HG02798 (cell line): ENCODE measurements around the gene OR12D1.
"Not testable (repeated sequence)": the region's sequence is repeated elsewhere in the genome, so short reads cannot be mapped to it uniquely, and the experiment has no call there.

Experiments used
- ATAC-seq: cut with Tn5 transposase; IDR thresholded peaks from one replicate; pipeline ENCODE4 v1.9.1; 2021; ENCODE audit warnings: mild to moderate bottlenecking; ENCODE audit not compliant: unreplicated experiment, poor library complexity

OR12D1 gene

DNA sequence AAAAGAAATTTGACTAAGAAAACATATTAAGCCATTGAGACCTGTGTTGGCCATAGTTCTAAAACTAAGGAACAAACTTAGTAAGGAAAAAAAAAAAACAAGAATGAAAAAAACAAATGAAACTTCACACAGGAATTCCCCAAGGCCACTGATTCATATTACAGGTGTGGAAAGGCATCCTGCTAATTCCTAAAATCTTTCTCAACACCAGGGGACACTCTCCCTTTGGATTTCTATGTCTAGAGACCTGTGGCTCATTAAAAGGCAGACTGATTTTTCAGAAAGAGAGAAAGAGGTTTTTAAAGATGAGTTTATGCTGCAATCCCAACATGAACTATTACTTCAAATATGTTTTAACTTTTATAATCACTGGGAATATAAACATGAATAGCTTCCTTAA, at the start of gene OR12D1:
TSS of gene OR12D1 (plus strand) at position 341 of the 400 bp plus-strand sequence.
- ATAC-seq, result no peak

DNA sequence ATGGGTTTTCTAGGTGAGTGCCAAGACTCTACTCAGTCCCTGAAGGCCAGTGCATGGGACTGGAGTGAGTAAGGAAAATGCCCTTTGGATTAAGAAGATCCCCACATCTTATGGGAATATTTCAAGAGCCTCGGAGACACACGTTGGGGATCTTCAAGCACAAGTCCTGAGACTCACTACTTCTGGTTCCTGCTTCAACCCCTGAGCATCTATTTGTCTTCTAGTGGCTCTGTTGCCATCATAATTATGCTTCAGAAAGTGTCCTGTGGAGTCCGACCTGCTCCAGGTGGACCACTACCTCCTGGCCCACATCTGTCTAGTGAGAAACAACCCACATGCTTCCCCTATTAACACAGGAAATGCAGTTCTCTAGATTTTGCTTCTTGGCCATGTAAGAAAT, 46.0 kb upstream of the OR12D1 start, which contains the start of gene OR5V1:
TSS of gene OR5V1 (minus strand) at position 101 of the 400 bp plus-strand sequence. CDS start 12,670 bp downstream, outside the sequence.
- ATAC-seq, result no peak

DNA sequence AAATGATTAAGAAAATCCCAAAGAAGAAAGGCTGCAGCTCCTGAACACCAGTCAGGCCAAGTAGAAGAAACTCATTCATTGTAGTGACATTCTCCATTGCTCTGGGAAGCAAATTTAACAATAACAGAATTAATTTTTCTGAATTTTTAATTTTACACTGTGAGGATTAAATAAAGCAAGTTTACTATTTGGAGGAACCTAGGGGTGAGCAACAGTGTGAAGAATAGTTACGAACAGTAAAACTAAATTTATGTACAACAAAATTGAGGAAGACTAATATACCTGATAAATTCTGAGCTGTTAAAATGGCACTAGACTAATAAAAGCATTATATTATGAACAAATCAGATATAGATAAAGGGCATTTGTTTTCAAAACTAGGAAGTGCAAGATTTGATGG, 39.5 kb upstream of the OR12D1 start, which contains the start of gene OR12D3:
TSS of gene OR12D3 (minus strand) at position 101 of the 400 bp plus-strand sequence. CDS start at position 97, 4 bp downstream.
- no peak for ATAC-seq

DNA sequence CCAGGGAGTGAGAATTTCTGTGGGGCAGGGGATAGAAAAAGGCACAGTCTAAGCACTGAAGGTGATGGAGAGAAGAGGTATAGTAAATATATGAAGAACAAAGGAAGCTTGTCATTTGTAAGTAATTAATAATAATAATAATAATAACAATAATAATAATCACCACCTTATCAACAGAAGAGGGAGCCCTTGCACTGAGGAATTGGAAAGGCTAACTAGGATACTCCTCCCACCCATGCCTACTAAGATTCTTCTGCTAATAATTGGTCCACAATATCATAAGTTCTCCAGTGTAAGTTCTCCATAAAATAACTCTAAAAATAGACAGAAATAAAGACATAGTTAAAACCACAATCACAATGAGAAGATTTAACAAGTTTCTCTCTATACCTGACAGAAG, 38.7 kb upstream of the OR12D1 start:
- ATAC-seq, result no peak

DNA sequence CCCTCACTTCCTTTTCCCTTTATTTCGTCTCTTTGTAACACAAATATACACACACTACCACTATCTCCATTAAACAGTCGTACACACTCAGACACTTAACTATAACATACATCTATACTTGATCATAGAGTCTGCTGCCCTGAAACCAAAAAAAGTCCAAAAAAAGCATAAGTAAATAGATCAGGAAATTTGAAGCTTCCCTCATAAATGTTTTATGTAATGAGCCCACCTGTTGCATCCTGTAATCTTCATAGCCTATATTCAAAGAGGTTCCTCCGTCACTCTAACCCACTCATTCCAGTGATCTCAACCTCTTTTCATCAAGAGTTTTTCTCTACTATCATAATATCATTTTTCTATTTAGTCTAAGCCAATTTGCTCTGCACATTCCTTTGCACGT, 26.2 kb upstream of the OR12D1 start:
- ATAC-seq, result no peak

DNA sequence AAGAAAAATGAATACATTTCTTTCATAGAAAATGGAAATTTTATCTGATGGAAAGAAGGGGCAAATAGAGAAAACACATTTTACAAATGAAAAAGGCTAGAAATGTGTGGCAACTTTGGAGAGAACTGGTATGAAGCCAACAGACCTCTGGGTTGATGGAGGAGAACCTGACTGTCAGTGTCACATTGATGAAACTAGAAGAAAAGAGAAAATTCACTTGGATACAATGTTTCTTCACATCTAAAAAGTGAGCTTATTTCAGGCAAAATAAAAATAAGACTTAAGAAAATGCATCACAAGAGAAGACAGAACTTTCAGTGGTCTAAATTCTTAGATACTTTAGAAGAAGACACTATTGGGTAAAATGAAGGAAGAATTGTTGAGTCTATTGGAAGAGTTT, 19.4 kb upstream of the OR12D1 start, which contains the start of gene OR12D2:
TSS of gene OR12D2 (plus strand) at position 301 of the 400 bp plus-strand sequence. CDS start 1,069 bp downstream, outside the sequence.
- ATAC-seq, result no peak

DNA sequence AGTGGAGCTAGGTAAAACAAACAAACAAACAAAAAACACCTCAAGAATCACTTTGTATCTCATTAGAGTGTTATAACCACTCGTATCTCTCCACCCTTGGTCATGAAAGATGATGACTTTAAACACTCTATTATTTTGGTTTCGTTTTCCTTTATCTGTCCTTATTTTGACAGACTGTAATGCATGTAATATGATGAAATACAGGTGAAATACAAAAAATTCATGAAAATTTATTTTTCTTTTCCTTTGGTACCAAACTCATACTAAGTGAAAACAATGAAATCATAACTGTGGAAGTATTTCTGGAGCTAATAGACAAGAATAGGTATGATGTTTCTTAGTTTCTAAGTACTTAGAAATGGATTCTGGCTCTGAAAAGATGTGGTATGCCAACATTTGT, 15.2 kb upstream of the OR12D1 start:
- ATAC-seq, result no peak

DNA sequence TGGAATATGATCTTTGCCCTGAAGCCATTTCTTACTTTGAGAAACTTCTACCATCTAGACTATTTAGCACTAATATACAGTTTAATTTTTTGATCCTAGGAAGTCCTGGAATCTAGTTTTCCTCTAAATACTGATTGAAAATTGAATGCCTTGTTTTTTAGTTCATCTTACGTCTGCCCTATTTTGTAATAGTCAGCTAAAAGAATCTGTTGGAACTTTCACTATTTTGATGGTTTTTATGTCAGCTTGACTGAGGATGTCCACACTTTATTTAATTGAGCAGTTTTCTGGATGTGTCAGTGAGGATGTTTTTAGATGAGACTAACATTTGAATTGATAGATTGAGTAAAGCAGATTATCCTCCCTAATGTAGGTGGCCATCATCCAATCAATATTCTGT, 10.9 kb upstream of the OR12D1 start:
- ATAC-seq, result no peak

DNA sequence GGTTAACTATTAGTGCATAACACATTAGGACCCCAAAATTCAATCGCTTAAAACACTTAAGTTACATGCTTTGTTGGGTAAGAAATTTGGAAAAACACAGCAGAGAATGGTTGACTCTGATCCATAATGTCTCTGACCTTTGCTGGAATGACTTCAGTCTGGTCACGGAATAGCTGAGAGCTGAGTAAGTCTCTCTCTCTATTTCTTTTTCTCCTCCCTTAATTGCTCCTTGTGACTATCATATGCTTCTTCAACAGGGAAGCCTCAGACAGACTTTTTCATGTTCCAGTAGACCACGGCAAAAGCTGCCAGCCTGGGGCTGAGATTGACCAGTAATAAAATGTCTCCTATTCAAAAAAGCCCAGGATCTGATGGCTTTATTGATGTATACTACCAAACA, 4.8 kb downstream of the OR12D1 start:
- no peak for ATAC-seq

DNA sequence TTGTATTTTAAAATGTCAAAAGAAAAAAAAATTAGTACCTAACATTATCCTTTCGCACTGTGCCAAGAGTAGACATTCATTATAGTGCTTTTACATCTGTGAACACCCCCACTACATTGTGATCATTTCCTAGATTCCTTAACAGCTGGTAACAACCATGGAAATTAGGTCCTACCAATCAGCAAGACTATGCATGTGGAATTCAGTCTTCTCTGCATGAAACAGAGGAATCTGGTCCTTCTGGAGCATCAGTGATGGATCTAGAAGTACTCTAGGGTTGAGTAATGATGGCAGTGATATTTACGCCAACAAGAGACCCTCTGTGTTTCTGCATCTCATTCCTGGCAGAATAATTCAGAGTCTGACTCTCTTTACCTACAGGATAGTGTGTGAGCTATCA, 9.4 kb downstream of the OR12D1 start:
- ATAC-seq, result no peak

DNA sequence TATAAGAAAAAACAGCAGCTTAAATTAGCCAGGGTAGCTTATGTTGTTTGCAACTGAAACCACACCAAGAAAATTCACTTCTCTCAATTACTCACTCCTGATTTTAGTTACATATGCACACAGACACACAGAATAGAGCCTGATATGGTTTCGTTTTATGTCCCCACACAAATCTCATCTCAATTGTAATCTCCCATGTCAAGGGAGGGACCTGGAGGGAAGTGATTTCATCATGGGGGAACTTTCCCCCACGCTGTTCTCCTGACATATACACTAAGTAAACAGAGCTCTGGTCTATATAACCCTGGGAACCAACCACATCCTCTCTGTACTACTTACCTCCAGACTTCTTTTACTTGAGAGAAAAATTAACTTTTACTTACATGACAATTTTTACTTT, 9.8 kb downstream of the OR12D1 start:
- no peak for ATAC-seq

DNA sequence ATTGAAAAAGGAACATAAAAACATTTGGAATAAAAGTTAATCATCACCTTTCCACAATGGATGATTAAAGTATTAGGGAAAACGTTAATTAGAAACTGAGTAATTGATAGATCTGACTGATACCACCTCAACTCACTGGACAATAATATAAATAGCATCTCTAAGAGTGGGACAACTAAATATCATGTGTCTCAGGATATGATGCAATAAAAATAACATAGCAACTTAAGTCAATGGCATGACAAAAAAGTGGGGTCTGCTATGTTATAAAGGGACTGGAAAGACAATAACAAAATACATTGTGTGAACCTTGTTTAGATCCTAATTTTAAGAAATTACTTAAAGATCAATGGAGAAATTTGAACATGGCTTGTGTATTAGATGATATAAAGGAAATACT, 10.3 kb downstream of the OR12D1 start:
- no peak for ATAC-seq

DNA sequence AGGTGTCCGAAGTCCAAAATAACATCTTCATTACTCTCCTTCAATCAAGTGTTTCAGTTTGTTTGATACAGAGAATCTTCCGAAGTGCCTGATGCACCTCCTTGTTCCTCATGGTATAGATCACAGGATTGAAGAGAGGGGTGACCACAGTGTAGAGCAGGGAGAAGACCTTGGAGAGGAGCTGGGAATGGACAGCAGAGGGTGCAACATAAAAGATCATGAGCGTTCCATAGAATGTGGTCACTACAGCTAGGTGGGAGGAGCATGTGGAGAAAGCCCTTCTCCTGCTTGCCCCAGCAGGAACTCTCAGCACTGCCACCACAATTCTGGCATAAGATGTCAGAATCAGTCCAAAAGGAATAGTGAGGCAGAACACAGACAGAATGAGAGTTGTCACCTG, 11.9 kb downstream of the OR12D1 start:
- ATAC-seq, result no peak

DNA sequence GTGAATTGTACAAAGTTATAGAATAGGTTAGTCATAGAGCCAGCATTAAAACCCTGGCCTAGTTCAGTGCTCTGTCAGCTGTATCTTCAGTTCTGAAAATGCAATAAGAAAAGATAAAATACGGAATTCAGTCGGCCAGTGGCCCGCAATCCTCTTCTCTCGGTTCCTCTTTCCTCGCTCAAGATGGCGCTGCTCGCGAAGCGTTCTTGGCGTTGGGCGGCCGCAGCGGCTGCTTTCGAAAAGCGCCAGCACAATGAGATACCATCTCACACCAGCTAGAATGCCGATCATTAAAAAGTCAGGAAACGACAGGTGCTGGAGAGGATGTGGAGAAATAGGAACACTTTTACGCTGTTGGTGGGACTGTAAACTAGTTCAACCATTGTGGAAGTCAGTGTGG, 22.0 kb downstream of the OR12D1 start:
- ATAC-seq, result not testable (repeated sequence)

DNA sequence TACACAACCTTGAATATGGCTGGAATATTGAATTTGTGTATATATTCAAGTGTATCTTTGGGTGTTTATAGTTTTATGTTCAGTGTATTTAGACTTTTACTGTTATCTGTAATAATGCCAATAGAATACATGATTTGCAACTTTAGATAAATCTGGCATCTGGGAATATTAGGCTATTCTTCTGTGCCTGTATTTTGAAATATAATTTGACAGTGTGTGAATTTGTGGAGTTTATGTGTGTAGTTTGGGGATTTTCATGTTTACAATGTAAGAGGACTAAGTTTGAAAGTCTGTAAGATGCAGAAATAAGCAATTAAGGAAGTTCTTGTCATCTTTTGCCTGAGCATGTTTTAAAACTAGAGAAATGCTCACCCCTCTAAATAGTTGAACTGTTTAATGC, 24.3 kb downstream of the OR12D1 start, which contains the start of gene OR10C1:
TSS of gene OR10C1 (plus strand) at position 301 of the 400 bp plus-strand sequence. CDS start 710 bp downstream, outside the sequence.
- ATAC-seq, result no peak

DNA sequence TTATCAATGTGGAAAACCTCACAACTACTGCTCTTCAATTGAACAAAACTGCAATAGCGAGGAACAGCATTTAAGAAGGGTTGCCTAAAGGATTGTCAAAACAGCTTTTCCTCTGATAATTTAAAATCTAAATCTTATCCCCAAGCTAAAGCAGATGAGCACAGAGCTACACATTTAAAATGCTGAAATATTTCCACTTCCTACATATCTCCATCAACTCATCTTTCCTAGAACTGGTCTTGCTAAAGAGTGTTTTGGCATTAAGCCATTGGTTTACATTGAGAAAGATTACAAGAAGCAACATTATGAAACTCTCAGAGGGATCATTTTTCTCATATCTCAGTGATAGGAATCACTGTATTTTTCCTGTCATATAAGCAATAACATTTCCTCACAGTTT, 28.0 kb downstream of the OR12D1 start:
- no peak for ATAC-seq

DNA sequence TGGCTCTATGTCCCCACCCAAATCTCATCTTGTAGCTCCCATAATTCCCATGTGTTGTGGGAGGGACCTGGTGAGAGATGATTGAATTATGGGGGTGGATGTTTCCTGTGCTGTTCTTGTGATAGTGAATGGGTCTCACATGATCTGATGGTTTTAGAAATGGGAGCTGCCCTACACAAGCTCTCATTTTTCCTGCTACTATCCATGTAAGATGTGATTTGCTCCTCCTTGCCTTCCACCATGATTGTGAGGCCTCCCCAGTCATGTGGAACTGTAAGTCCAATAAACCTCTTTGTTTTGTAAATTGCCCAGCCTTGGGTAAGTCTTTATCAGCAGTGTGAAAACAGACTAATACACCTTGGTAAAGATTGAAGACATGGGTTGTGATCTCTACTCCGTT, 29.3 kb downstream of the OR12D1 start:
- not testable (repeated sequence) for ATAC-seq

DNA sequence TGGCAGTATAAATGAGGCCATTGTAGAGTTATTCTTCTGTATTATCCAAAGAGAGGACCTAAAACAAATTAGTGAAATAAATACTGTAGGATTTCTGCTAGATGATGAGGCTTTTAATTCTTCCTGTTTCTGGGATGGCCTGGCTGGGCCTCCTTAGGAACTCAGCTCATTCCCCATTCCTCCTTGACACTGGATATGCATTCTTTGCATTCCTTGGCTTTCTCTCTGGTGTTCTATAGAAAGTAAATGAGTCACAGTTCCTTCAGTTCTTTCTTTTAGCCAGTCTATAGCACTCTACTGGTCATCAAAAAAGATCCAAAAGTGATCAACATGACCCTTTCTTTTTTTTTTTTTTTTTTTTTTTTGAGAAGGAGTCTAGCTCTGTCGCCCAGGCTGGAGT, 32.9 kb downstream of the OR12D1 start:
- ATAC-seq, result no peak

DNA sequence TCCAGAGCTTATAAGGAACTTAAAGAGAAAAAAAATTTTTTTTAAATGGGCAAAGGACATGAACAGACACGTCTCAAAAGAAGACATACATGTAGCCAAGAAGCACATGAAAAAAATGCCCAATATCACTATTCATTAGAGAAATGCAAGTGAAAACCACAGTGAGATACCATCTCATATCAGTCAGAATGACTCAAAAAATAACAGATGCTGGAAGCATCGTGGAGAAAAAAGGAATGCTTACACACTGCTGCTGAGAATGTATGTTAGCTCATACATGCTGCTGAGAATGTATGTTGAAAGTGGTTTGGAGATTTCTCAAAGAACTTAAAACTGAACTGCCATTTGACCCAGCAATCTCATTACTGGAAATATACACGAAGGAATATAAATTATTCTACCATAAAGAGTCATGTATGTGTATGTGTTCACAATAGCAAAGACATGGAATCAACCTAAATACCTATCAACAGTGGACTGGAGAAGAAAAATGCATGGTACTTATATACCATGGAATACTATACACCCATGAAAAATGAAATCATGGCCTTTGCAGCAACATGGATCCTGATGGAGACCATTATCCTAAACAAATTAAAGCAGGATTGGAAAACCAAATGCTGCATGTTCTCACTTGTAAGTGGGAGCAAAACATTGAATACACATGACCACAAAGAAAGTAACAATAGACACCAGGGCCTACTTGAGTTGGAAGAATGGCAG, 36.9 kb downstream of the OR12D1 start:
- no peak for ATAC-seq

DNA sequence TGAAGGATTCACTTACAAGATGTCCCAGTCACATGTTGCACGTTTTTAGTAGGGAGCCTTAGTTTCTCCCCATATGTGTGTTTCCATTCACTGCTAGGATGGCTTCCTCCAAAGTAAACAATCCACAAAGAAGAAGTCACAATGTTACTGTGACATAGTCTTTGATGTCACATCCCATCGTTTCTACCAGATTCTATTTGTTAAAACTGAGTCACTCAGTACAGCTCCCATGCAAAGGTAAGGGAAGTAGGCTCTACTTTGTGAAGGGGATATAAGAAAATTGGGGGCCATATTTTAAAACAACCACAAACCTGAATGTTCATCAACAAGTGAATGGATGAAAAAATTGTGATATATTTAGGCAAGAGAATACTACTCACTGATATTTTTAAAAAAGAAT, 42.2 kb downstream of the OR12D1 start, which contains the start of the genes OR11A1 and OR2H1:
TSS of gene OR11A1 (minus strand) at position 101 of the 400 bp plus-strand sequence. CDS start 29,430 bp downstream, outside the sequence.
TSS of gene OR2H1 (plus strand) at position 185 of the 400 bp plus-strand sequence. CDS start 4,615 bp downstream, outside the sequence.
- no peak for ATAC-seq

DNA sequence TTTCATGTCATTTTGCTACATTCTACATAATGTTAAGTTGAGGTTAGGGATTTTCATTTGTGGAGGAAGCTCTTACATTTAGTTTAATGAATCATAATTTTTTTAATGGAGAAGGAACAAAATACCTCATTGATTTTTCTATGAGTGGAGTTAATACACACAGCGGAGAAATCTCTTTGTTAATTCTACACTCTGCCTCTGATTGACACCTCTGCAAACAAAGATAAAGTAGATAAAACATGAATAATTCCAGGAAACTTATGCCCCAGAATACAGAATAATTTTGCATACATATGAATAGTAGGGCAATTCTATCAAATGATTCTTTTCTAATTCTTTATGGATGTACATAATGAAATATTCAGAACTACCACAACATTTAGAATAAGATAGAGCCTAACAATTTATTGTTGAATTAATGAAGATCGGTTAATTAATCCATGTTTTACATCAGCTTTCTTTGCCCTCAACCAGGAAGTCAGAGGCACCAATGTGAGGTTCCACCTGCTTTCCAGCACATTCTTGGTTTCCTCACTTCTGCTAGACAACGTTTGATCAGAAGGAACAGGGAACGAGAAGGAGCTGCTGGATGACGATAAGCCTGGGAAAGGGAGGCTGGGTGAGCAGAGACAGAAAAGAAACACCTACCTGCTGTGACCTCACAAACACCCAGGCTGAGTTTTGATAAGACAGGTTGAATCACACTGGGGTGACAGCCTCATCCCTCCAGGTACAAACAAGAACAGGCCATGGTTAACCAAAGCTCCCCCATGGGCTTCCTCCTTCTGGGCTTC, 46.5 kb downstream of the OR12D1 start:
- no peak for ATAC-seq
